ENCODE measurements around the gene FRMD4B. TPM values are rescaled to one million over a fixed set of nuclear protein-coding genes. Genes with fewer than 3 reads are reported as not detected.

Gene FRMD4B
- total and polyA plus RNA-seq, 2 donors (not counting 3 experiments of a cell fraction or from before 2014, with no cell fraction given) = 66.4 to 89.7 TPM

GRCh38 chr3:69254351-69254750 lies 131.5 kb downstream of the FRMD4B start:
- BruUV-seq (replicated peaks) = no TSS peak

More at GRCh38 chr3:69254351-69254750, 131.5 kb downstream of the FRMD4B start:
- dilution Hi-C loops (cut with MboI; ENCODE audit: extremely low pct_ligation_motif_present, low sequenced_read_pairs) = no loop called here
- Histone ChIP-seq H3K36me3 (ENCODE audit: control insufficient read depth in 2 of 2, extremely low read depth in 1 of 2, insufficient read depth in 2 of 2, low read length in 2 of 2) (peaks cover 0 to 2% of the 10 kb centered on the region in 2 experiments), H4K20me1 (replicated peaks; ENCODE audit: control insufficient read depth, extremely low read depth, insufficient read depth, low read length) (no peaks in the 10 kb centered on the region), H3K27me3 (ENCODE audit: control insufficient read depth in 2 of 2, insufficient read depth in 2 of 2, low read length in 2 of 2) (no peaks in the 10 kb centered on the region), H3K4me3 (replicated peaks in 1 of 3; ENCODE audit: insufficient read depth in 1 of 3, low read depth in 1 of 3, low read length in 3 of 3) (no peak overlapping the region), H2AFZ (ENCODE audit: low read depth, low read length) (no peak overlapping the region), H3K9ac (replicated peaks; ENCODE audit: extremely low read depth, insufficient read depth, low read length) (no peak overlapping the region), H3K27ac (ENCODE audit: insufficient read depth, low read depth, low read length) (no peak overlapping the region), H3K4me1 (ENCODE audit: control insufficient read depth, extremely low read depth, insufficient read depth, low read length) (no peaks in the 10 kb centered on the region), H3K9me3 (replicated peaks; ENCODE audit: control insufficient read depth, insufficient read depth, low read length) (no peaks in the 10 kb centered on the region), H3K79me2 (ENCODE audit: control insufficient read depth, insufficient read depth, low read length) (no peaks in the 10 kb centered on the region), H3K9me1 (replicated peaks; ENCODE audit: control insufficient read depth, extremely low read depth, insufficient read depth, low read length) (no peaks in the 10 kb centered on the region), H3K4me2 (ENCODE audit: insufficient read depth, low read length) (no peak overlapping the region)
- intact Hi-C loops (cut with micrococcal nuclease) = no loop called here
- FAIRE-seq (no peak), DNase-seq (ENCODE audit: low read depth, low spot score) (no peak)
- TF ChIP-seq MYC (IDR thresholded peaks at IDR 0.05; ENCODE audit: low read depth, low read length) (no peak), POLR2A (IDR thresholded peaks at IDR 0.05; ENCODE audit: low read depth, low read length) (no peak), JUN (IDR thresholded peaks at IDR 0.05; ENCODE audit: borderline replicate concordance, insufficient read depth, insufficient read length, low read depth) (no peak), GATA2 (IDR thresholded peaks at IDR 0.05; ENCODE audit: insufficient read depth, insufficient read length, low read depth, low read length) (no peak), MAX (IDR thresholded peaks at IDR 0.05; ENCODE audit: insufficient read depth, insufficient read length) (no peak), FOS (IDR thresholded peaks at IDR 0.05; ENCODE audit: borderline replicate concordance, insufficient read depth, low read length) (no peak), POLR2AphosphoS5 (IDR thresholded peaks at IDR 0.05; ENCODE audit: insufficient read depth, low read depth, low read length) (no peak), CTCF (IDR thresholded peaks at IDR 0.05; ENCODE audit: extremely low read depth in 1 of 2, insufficient read depth in 1 of 2, low read depth in 1 of 2, low read length in 2 of 2) (no peak), EZH2 (IDR thresholded peaks at IDR 0.05; ENCODE audit: borderline replicate concordance, low read depth, low read length, severe bottlenecking) (no peak)
- POLR2A ChIA-PET = no interaction called here
- CTCF ChIA-PET = no interaction called here

Data from endothelial cell of umbilical vein (primary cell).